ENCODE results near the gene PRRT4. TPM values are rescaled to one million over a fixed set of nuclear protein-coding genes. Genes with fewer than 3 reads are reported as not detected.

The PRRT4 gene
- 0.10 TPM in 1 of 2 replicates, not detected in the other for total RNA-seq

DNA sequence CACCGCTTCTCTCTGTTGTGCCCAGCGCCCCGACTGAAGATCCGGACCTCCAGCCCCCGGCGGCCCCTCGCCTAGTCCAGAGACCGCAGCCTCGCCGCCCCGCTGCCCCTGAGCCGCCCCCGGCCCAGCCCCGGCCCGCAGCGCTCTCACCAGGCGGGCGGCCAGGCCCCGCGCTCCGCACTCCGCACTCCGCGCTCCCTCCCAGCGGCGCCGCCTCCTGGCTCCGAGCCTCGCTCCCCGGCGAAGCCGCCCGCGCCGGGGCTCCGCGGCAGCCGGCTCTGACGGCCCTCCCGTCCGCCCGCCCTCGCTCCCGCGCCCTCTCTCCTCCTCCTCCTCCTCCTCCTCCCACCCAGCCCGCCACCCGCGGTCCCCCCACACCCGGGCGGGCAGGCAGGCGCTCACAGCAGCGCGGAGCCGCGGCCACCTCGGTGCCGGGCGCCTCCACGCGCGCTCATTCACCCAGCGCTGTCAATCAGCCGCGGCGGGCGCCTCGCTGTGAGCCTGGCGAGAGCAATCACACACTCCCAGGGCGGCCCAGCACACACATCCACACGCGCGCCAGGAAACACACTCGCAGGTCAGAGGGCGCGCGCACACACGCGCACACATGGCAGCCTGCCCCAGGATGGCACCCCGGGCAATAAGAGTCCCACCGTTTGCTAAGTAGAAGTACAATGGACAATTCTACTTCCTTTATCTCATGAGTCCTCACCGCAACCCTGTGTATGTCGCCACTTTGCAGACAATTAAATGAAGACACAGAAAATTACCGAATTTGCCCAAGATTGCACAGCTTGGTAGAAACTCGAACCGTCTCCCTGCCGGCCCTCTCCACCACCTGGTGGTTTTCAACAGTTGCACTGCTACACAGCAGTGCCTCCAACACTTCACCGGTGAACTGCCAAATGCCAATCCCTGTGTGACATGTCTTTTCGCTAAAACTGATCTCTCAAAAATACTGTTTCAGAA, at the start of gene PRRT4:
PRRT4 (minus strand) TSS at position 280 of the 969 bp plus-strand sequence.
- TF ChIP-seq, protein P1, sequence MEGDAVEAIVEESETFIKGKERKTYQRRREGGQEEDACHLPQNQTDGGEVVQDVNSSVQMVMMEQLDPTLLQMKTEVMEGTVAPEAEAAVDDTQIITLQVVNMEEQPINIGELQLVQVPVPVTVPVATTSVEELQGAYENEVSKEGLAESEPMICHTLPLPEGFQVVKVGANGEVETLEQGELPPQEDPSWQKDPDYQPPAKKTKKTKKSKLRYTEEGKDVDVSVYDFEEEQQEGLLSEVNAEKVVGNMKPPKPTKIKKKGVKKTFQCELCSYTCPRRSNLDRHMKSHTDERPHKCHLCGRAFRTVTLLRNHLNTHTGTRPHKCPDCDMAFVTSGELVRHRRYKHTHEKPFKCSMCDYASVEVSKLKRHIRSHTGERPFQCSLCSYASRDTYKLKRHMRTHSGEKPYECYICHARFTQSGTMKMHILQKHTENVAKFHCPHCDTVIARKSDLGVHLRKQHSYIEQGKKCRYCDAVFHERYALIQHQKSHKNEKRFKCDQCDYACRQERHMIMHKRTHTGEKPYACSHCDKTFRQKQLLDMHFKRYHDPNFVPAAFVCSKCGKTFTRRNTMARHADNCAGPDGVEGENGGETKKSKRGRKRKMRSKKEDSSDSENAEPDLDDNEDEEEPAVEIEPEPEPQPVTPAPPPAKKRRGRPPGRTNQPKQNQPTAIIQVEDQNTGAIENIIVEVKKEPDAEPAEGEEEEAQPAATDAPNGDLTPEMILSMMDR (IDR thresholded peaks at IDR 0.05), result no peak
- peak within 1 kb of the TSS; percentile 76 for H3K4me3 Mint-ChIP-seq
- H3K36me3 Mint-ChIP-seq (ENCODE audit: low read depth), result no peaks in the 10 kb centered on the region
- intact Hi-C loops (cut with micrococcal nuclease), result no loop called here
- H3K27ac Mint-ChIP-seq, result no peak within 1 kb of the TSS
- peaks cover 61% of the 10 kb centered on the region for H3K27me3 Mint-ChIP-seq
- DNase-seq (no peak), ATAC-seq (ENCODE audit: low read depth) (peak; percentile 64)
- H3K4me1 Mint-ChIP-seq, result peaks cover 15% of the 10 kb centered on the region
- ChIA-PET CTCF (interaction anchor here (0.6 kb wide), 1 partner anchor 1342 kb away, joined by 3 read pairs; no protein-coding TSS in a partner anchor), POLR2A (no interaction called here)
- H3K9me3 Mint-ChIP-seq, result no peaks in the 10 kb centered on the region

DNA sequence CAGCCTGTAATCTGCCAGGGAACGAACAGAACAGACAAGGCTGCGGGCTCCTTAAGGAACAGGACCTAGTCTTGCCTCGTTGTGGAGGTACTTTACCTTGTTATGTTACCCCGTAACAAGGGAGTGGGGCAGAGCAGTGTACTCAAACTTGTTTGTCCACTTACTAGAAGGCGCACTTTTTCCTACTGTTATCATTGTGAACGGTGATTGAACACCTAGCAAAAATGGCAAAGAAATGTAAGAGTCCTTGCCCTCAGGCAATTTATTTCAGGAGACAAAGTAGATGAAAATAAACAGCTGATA, 48.9 kb upstream of the PRRT4 start:
- CTCF ChIA-PET, result interaction anchor here (0.7 to 4.9 kb wide), 3 partner anchors 16 to 51 kb away, joined by 3 to 38 read pairs (median 4); no protein-coding TSS in a partner anchor
- POLR2A ChIA-PET, result interaction anchor here (1.3 to 1.9 kb wide), 2 partner anchors 34 to 67 kb away, joined by 3 to 4 read pairs; partner anchors contain the start of gene RBM28
- Mint-ChIP-seq H3K4me1 (peaks cover 34% of the 10 kb centered on the region), H3K27ac (peak overlapping the region; percentile 72), H3K27me3 (peaks cover 4% of the 10 kb centered on the region), H3K9me3 (no peaks in the 10 kb centered on the region), H3K36me3 (ENCODE audit: low read depth) (no peaks in the 10 kb centered on the region), H3K4me3 (peak overlapping the region; percentile 91)
- no peak for ATAC-seq (ENCODE audit: low read depth)
- no peak for DNase-seq
- intact Hi-C loops (cut with micrococcal nuclease), result loop anchor here (10.0 kb wide), 1 partner anchor 324 kb away; the partner anchor contains the start of gene CALU
- TF ChIP-seq, protein P1 (IDR thresholded peaks at IDR 0.05), result no peak

DNA sequence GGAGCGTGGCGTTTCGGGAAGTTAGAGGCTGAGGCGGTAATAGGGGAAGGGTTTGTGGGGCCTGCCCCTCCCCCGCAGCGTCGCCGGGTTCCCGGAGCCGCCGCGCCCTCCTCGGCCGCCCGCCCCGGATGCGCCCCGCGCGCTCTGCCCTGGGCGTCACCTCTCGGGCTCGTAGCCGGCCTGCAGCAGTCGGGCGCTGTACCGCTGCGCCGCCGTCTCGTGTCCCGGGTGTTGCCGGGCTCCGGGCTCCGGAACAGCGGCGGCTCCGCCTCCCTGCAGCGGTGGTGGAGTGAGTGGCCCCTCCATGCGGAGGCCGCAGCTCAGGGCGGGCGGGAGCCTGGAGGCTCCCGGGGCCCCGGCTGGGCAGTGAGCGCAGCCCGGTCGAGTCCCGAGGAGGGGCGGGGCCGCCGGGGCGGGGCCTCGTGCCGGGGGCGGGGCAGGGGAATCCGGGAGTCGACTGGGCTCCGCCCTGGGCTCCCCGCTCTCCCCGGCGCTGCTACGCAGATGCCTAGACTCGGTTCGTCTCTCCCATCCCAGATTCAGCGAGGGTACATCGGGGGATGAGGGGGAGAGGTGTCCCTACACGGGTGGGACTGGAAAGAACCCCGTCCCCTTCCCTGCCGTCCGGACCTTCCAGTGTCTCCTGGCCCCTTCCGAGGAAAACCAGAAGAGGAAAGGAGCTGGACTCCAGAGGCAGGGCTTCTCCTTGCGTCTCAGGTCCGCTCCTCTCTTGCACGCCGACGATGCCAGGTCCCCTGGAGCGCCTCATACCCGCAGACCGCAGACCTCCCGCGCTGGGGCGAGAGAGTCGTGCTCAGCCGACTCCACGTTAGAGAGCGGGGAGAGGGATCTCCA, 48.3 kb upstream of the PRRT4 start, which contains the start of gene IMPDH1:
IMPDH1 (minus strand) TSS at position 387 of the 855 bp plus-strand sequence; CDS start at position 306, 81 bp downstream.
- peak; percentile 76 for ATAC-seq (ENCODE audit: low read depth)
- Mint-ChIP-seq H3K36me3 (ENCODE audit: low read depth) (no peaks in the 10 kb centered on the region), H3K27me3 (no peaks in the 10 kb centered on the region), H3K27ac (peak within 1 kb of the TSS; percentile 72), H3K9me3 (no peaks in the 10 kb centered on the region), H3K4me3 (peak within 1 kb of the TSS; percentile 91), H3K4me1 (peaks cover 38% of the 10 kb centered on the region)
- ChIA-PET POLR2A (interaction anchor here (1.3 to 4.7 kb wide), 3 partner anchors 35 to 66 kb away, joined by 3 to 17 read pairs (median 4); partner anchors contain the start of genes HILPDA and RBM28), CTCF (interaction anchor here (0.7 to 4.9 kb wide), 4 partner anchors 17 to 51 kb away, joined by 3 to 38 read pairs (median 6); no protein-coding TSS in a partner anchor)
- intact Hi-C loops (cut with micrococcal nuclease), result loop anchor here (1.0 to 10.0 kb wide), 7 partner anchors 17 to 812 kb away; partner anchors contain the start of genes ATP6V1F, CALU, HILPDA and RBM28
- peak; percentile 91 for DNase-seq
- TF ChIP-seq, protein P1 (IDR thresholded peaks at IDR 0.05), result no peak

DNA sequence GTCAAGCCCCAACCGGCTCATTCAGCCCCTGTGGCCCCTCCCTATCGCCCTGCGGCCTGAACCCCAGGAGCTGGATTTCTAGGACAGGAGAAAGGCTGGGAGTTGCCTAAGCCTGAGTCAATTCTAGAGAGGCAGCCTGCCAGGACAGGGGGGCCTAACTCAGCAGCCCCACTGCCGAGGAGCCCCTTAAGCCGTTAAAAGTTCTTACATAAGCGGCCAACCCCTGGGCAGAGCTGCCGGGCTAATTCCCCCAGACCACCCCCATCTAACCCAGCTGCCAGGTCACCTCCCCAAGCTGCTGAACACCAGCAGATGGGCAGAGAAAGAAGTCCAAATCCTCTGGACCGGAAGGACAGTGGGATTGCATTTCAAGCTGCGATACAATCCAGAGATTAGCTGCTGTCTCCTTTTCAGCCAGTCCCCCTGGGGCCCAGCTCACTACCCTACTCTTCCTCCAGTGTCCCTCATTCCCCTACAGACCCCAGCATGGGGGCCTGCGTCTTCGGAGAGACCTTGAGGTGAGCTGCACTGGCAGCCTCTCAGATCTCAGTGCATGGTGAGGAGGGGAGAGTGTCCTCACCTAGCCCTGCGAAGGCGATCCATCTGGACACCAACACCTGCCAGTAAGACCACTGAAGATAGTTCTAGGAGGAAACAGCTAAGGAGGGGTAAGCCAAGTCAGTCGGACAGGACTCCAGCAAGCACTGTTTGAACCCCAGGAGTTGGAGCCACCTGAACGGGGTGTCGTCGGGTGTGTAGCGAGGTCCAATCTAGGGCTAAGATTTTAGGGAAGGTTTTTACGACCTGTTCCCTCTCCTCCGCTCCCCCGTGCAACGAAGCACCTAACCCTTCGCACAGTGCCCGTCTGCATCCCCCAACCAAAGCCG, 47.5 kb upstream of the PRRT4 start:
- Mint-ChIP-seq H3K4me3 (peak overlapping the region; percentile 81), H3K27ac (peak overlapping the region; percentile 71), H3K4me1 (peaks cover 46% of the 10 kb centered on the region), H3K36me3 (ENCODE audit: low read depth) (no peaks in the 10 kb centered on the region), H3K9me3 (no peaks in the 10 kb centered on the region), H3K27me3 (no peaks in the 10 kb centered on the region)
- ChIA-PET CTCF (interaction anchor here (1.5 to 4.9 kb wide), 4 partner anchors 10 to 51 kb away, joined by 4 to 38 read pairs (median 6); no protein-coding TSS in a partner anchor), POLR2A (interaction anchor here (0.7 to 4.7 kb wide), 3 partner anchors 10 to 65 kb away, joined by 3 to 17 read pairs (median 4); partner anchors contain the start of genes HILPDA and RBM28)
- TF ChIP-seq, protein P1 (IDR thresholded peaks at IDR 0.05), result no peak
- DNase-seq (no peak), ATAC-seq (ENCODE audit: low read depth) (no peak)
- intact Hi-C loops (cut with micrococcal nuclease), result loop anchor here (1.0 to 10.0 kb wide), 6 partner anchors 18 to 813 kb away; partner anchors contain the start of genes ATP6V1F, HILPDA and RBM28
